PC-9 (cell line): ENCODE results near the gene JUP. TPM values are rescaled to one million over a fixed set of nuclear protein-coding genes. Genes with fewer than 3 reads are reported as not detected.
"Not testable (repeated sequence)": the region's sequence is repeated elsewhere in the genome, so short reads cannot be mapped to it uniquely, and the experiment has no call there.

Experiments used
- BruUV-seq: library from RNA; stranded (reverse); fragments of 400-500 nt; replicated peaks from 2 replicates; lab custom pipeline; 2021; lab: Mats Ljungman, UMichigan
- CTCF ChIA-PET: fragments of 300-600 bp; sonication (Branson Sonifier 250); formaldehyde crosslinking; loops from one replicate; lab custom pipeline; 2022; ENCODE audit warnings: antibody characterized with exemption; lab: Charles Lee
- POLR2A ChIA-PET: fragments of 300-600 bp; sonication (Branson Sonifier 250); formaldehyde crosslinking; loops from one replicate; lab custom pipeline; 2022; ENCODE audit warnings: antibody characterized with exemption; ENCODE audit not compliant: unreplicated experiment; lab: Charles Lee
- DNase-seq, 2 experiments: peaks; one replicate each; pipeline versions ENCODE4 v3.0.0 to v3.0.0-alpha.2; 2015 to 2022; ENCODE audit warnings: mixed read lengths in 1 of 2
- H2AFZ ChIP-seq: fragments of 200-600 bp; sonication (generic); 2 replicates; pipeline ENCODE4 v1.8.1; 2017; ENCODE audit warnings: antibody characterized with exemption
- H3F3A ChIP-seq: fragments of 200-600 bp; sonication (generic); 2 replicates; pipeline ENCODE4 v1.8.1; 2017; ENCODE audit warnings: antibody characterized with exemption, mild to moderate bottlenecking, low read depth; ENCODE audit not compliant: insufficient read depth
- H3K27ac ChIP-seq: fragments of 200-600 bp; sonication (generic); 2 replicates; pipeline ENCODE4 v1.6.1; 2016; ENCODE audit warnings: mixed run types
- H3K27me3 ChIP-seq: fragments of 200-600 bp; sonication (generic); 2 replicates; pipeline ENCODE4 v1.6.1; 2016; ENCODE audit warnings: low read depth, mixed run types; ENCODE audit not compliant: insufficient read depth
- H3K36me3 ChIP-seq: fragments of 200-600 bp; sonication (generic); 2 replicates; pipeline ENCODE4 v1.6.1; 2016; ENCODE audit warnings: low read depth, mixed run types
- H3K4me1 ChIP-seq: fragments of 200-600 bp; sonication (generic); replicated peaks from 2 replicates; pipeline ENCODE4 v1.6.1; 2016; ENCODE audit warnings: mixed run types; ENCODE audit not compliant: insufficient read depth
- H3K4me2 ChIP-seq: fragments of 200-600 bp; sonication (generic); 2 replicates; pipeline ENCODE4 v1.6.1; 2017; ENCODE audit warnings: mixed run types
- H3K4me3 ChIP-seq: fragments of 200-600 bp; sonication (generic); 2 replicates; pipeline ENCODE4 v1.6.1; 2016; ENCODE audit warnings: mixed run types
- H3K79me2 ChIP-seq: fragments of 200-600 bp; sonication (generic); 2 replicates; pipeline ENCODE4 v1.6.1; 2017; ENCODE audit warnings: low read depth, mixed run types
- H3K9me2 ChIP-seq: fragments of 200-600 bp; sonication (generic); 2 replicates; pipeline ENCODE4 v1.8.1; 2017; ENCODE audit warnings: mild to moderate bottlenecking; ENCODE audit not compliant: insufficient read depth
- H3K9me3 ChIP-seq: fragments of 200-600 bp; sonication (generic); 2 replicates; pipeline ENCODE4 v1.8.1; 2016; ENCODE audit warnings: low read depth; ENCODE audit not compliant: insufficient read depth
- H4K20me1 ChIP-seq: fragments of 200-600 bp; sonication (generic); 2 replicates; pipeline ENCODE4 v1.8.1; 2017; ENCODE audit not compliant: insufficient read depth
- CTCF ChIP-seq: fragments of 200-600 bp; sonication (generic); conservative IDR thresholded peaks from 2 replicates; pipeline ENCODE4 v1.6.1; 2017; ENCODE audit warnings: mixed run types, antibody characterized with exemption, mild to moderate bottlenecking, moderate library complexity
- EZH2 ChIP-seq: fragments of 200-600 bp; sonication (generic); IDR thresholded peaks from 2 replicates; pipeline ENCODE4 v1.8.0; 2017; ENCODE audit warnings: antibody characterized with exemption, low read depth
- intact Hi-C: fragments of 100-400 bp; cut with micrococcal nuclease; formaldehyde crosslinking; loops from one replicate; pipeline ENCODE4 v1.10.0; 2022; ENCODE audit not compliant: unreplicated experiment
- total RNA-seq: library from RNA; stranded (reverse); gene quantifications from 2 replicates; pipeline ENCODE4 v1.2.3, GENCODE V29; 2021

Gene JUP
- total RNA-seq, 1 experiment from 2014 or later = 259 TPM

- Histone ChIP-seq H2AFZ (no peak overlapping the region), H3K4me3 (no peak overlapping the region), H3K36me3 (no peaks in the 10 kb centered on the region), H3K9me3 (no peaks in the 10 kb centered on the region), H3F3A (peaks cover 38% of the 10 kb centered on the region), H3K27me3 (no peaks in the 10 kb centered on the region), H3K4me2 (no peak overlapping the region), H3K27ac (no peak overlapping the region), H3K4me1 (peaks cover 52% of the 10 kb centered on the region), H3K9me2 (no peaks in the 10 kb centered on the region), H3K79me2 (peaks cover 81% of the 10 kb centered on the region), H4K20me1 (peaks cover 43% of the 10 kb centered on the region)
- intact Hi-C loops = no loop called here
- ChIA-PET POLR2A (interaction anchor here (0.8 kb wide), 1 partner anchor 876 kb away, joined by 10 read pairs; no protein-coding TSS in a partner anchor), CTCF (no interaction called here)
- no TSS peak for BruUV-seq
- TF ChIP-seq EZH2 = no peak
- TF ChIP-seq CTCF = no peak
- no peak for DNase-seq
These were observed 6.6 kb downstream of the JUP start for GRCh38 chr17:41779954-41780353.

GRCh38 chr17:41777574-41778188 lies 8.8 kb downstream of the JUP start:
- TF ChIP-seq EZH2 = no peak
- TF ChIP-seq CTCF = no peak
- peak; percentile 51 to 58 for DNase-seq
- Histone ChIP-seq H3K27me3 (no peaks in the 10 kb centered on the region), H3K27ac (peak overlapping the region; percentile 49), H3K9me2 (no peaks in the 10 kb centered on the region), H3K9me3 (no peaks in the 10 kb centered on the region), H3K4me3 (no peak overlapping the region), H3K79me2 (peaks cover 69% of the 10 kb centered on the region), H3F3A (peaks cover 49% of the 10 kb centered on the region), H3K36me3 (no peaks in the 10 kb centered on the region), H2AFZ (no peak overlapping the region), H4K20me1 (peaks cover 39% of the 10 kb centered on the region), H3K4me1 (peaks cover 56% of the 10 kb centered on the region), H3K4me2 (peak overlapping the region; percentile 31)
- intact Hi-C loops = no loop called here
- ChIA-PET CTCF (interaction anchor here (0.5 to 0.7 kb wide), 3 partner anchors 19 to 84 kb away, joined by 4 to 5 read pairs (median 5); no protein-coding TSS in a partner anchor), POLR2A (interaction anchor here (1.2 kb wide), 1 partner anchor 9 kb away, joined by 30 read pairs; the partner anchor contains the start of gene JUP)
- BruUV-seq = no TSS peak

GRCh38 chr17:41777157-41777573 lies 9.3 kb downstream of the JUP start:
- H3K4me2 ChIP-seq = peak overlapping the region; percentile 4; the same call in 1 of the 2 replicates
- H3K4me1 ChIP-seq = peaks cover 60% of the 10 kb centered on the region
- TF ChIP-seq CTCF (no peak), EZH2 (no peak)
- peaks cover 39% of the 10 kb centered on the region for H4K20me1 ChIP-seq
- H2AFZ ChIP-seq = no peak overlapping the region
- peak overlapping the region; percentile 49 for H3K27ac ChIP-seq
- no peaks in the 10 kb centered on the region for H3K9me3 ChIP-seq
- no peaks in the 10 kb centered on the region for H3K9me2 ChIP-seq
- intact Hi-C loops = no loop called here
- ChIA-PET CTCF (interaction anchor here (0.5 to 0.7 kb wide), 2 partner anchors 19 to 24 kb away, joined by 4 to 5 read pairs; no protein-coding TSS in a partner anchor), POLR2A (interaction anchor here (1.2 kb wide), 1 partner anchor 9 kb away, joined by 30 read pairs; the partner anchor contains the start of gene JUP)
- H3F3A ChIP-seq = peaks cover 49% of the 10 kb centered on the region
- DNase-seq = no peak
- H3K27me3 ChIP-seq = no peaks in the 10 kb centered on the region
- H3K36me3 ChIP-seq = no peaks in the 10 kb centered on the region
- H3K79me2 ChIP-seq = peaks cover 66% of the 10 kb centered on the region
- no peak overlapping the region for H3K4me3 ChIP-seq
- no TSS peak for BruUV-seq

GRCh38 chr17:41776262-41776900 lies 10.1 kb downstream of the JUP start:
- H3K27me3 ChIP-seq, H3K9me3 ChIP-seq, DNase-seq, H2AFZ ChIP-seq, H3K9me2 ChIP-seq, H3K4me3 ChIP-seq, POLR2A ChIA-PET, H3K36me3 ChIP-seq, H3K4me2 ChIP-seq, CTCF ChIA-PET, intact Hi-C loops, H3K27ac ChIP-seq, BruUV-seq: not testable (repeated sequence)
- Histone ChIP-seq H3F3A (peaks cover 49% of the 10 kb centered on the region), H3K79me2 (peaks cover 64% of the 10 kb centered on the region), H3K4me1 (peaks cover 61% of the 10 kb centered on the region), H4K20me1 (peaks cover 42% of the 10 kb centered on the region)
